ENCODE results near the gene OIP5.
"Not testable (repeated sequence)": the region's sequence is repeated elsewhere in the genome, so short reads cannot be mapped to it uniquely, and the experiment has no call there.

- not testable (repeated sequence) for TF ChIP-seq CTCF (IDR thresholded peaks at IDR 0.05); EZH2 (IDR thresholded peaks at IDR 0.05; ENCODE audit: borderline replicate concordance, insufficient read depth, low read depth, low read length, poor library complexity, severe bottlenecking)
Observed at GRCh38 chr15:41301139-41301538, 31.3 kb downstream of the OIP5 start.

Measured in B cell (primary cell).